NCI-H345 treated with DMSO at 0.1 percent for 48 hours (cell line): ENCODE measurements around the gene CDCA3.

Experiments
- DNase-seq: peaks from one replicate; lab custom pipeline; 2025; ENCODE audit not compliant: unreplicated experiment; lab: John Stamatoyannopoulos, UW

CDCA3 gene

DNA sequence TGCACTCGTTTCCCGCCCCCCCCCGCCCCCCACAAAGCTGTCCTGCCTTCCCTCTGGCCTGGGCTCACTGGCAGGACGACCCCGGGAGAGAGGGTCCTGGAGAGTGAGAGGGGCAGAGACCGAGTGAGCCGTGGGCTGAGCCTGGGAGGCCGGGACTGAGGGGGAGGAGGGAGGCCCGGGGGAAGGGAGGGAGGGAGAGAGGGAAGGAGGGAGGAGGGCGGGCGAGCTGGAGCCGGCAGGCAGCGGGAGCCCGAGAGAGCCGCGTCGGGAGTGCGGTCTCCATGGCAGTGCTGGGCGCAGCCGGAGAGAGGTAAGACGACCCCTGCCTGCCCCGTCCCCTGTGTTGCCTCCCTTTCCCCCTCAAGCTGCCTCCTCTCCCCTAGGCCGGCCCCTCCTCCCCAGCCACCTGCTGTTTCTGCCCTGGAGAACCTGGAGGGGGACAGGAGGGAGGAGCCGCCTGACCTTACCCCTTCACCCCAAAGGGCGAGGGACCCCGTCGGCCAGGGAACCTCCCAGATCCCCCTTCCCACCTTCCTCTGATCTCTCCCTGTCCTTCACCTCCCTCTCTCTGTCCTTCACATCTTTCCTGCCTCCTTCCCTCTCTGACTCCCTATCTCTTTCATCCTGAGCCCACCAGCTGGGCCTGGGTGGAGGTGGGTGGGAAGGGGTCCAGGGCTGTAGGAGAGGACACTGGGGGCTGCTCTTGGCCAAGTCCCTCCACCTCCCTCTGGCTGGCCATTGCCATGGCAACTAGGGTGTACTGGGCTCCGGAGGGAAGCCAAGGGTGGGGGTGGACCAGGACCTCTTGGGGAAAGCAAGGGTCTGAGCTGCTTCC is 29.3 kb downstream of the CDCA3 start, which contains the start of gene GPR162:
TSS of gene GPR162 (plus strand) at position 231 of the 835 bp plus-strand sequence. CDS start 2,078 bp downstream, outside the sequence.
- peak; percentile 24 for DNase-seq

DNA sequence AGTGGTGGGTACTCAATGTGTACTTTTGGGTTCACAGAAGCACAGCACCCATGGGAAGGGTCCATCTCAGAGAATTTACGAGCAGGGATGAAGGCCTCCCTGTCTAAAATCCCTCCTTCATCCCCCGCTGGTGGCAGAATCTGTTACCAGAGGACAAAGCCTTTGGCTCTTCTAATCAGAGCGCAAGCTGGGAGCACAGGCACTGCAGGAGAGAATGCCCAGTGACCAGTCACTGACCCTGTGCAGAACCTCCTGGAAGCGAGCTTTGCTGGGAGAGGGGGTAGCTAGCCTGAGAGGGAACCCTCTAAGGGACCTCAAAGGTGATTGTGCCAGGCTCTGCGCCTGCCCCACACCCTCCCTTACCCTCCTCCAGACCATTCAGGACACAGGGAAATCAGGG is 30.9 kb downstream of the CDCA3 start:
- no peak for DNase-seq

DNA sequence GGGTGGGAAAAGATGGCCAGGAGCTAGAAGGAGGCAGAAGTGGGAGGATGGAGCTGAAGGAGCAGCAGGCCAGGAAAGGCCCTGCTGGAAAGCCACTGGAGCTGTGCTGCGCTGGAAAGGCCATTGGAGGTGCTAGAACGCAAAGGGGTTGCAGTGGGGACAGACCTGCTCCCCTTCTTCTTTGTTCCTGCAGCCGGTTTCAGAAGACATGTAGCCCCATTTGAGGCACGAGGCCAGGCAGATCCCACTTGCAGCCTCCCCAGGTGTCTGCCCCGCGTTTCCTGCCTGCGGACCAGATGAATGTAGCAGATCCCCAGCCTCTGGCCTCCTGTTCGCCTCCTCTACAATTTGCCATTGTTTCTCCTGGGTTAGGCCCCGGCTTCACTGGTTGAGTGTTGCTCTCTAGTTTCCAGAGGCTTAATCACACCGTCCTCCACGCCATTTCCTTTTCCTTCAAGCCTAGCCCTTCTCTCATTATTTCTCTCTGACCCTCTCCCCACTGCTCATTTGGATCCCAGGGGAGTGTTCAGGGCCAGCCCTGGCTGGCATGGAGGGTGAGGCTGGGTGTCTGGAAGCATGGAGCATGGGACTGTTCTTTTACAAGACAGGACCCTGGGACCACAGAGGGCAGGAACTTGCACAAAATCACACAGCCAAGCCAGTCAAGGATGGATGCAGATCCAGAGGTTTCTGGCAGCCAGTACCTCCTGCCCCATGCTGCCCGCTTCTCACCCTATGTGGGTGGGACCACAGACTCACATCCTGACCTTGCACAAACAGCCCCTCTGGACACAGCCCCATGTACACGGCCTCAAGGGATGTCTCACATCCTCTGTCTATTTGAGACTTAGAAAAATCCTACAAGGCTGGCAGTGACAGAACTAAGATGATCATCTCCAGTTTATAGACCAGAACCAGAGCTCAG is 31.7 kb downstream of the CDCA3 start:
- no peak for DNase-seq

DNA sequence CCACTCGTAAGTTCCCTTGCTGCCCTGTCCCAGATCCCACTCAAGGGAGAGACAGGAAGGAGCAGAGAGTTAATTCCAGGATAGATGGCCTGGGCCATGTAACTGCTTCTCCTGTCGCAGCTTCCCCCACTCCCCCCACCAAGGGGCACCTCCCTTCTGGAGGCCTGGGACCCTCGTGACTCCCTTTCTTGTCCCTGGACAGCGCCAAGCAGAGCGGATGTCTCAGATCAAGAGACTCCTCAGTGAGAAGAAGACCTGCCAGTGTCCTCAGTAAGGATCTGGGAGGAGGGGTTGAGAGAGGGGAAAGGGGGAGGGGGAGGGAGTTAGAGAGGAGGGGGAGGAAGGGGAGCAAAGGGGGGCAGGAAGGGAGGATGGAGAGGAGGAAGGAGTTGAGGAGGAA is 32.4 kb downstream of the CDCA3 start:
- no peak for DNase-seq

DNA sequence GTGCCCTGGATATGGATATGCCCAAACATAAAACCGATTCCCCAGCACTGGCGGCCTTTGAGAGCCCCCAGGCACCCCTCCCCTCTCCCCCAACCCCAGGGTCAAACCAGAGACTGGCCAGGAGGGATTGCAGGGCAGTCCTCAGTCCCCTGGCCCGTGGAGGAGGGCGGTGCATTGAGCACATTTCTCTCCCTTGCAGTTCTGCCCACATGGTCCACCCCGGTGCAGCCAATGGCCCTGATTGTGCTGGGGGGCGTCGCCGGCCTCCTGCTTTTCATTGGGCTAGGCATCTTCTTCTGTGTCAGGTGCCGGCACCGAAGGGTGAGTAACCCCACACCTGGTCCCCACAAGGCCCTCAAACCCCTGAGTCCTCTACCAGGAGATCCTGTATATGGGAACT is 32.9 kb downstream of the CDCA3 start:
- DNase-seq: no peak

DNA sequence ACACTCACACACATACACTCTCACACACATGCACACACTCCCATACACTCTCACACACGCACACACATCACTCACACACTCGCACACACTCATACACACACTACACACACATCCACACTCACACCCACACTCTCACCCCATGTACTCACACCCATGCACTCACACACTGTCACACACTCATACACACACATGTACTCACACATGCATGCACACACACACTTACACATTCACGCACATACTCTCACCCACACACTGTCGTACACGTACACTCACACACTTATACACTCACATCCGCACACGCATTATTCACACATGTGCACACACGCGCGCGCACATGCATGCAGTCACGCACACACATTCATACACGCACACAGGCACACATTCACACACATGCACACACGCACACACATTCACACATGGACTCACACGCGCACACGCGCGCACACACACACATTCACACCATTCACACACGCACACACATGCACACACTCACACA is 33.4 kb downstream of the CDCA3 start:
- DNase-seq: no peak

DNA sequence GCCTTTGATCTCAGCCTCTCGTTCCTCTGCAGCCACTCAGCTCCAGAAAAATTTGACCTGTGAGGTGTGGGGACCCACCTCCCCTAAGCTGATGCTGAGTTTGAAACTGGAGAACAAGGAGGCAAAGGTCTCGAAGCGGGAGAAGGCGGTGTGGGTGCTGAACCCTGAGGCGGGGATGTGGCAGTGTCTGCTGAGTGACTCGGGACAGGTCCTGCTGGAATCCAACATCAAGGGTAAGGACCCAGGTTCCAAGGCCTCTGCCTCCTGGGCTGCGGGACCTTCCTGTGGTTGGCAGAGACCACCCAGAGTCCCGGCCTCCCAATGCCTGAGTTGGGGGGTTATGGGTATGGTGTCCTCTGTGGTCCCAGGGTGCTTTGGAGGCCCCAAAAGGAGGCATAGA is 34.0 kb downstream of the CDCA3 start:
- no peak for DNase-seq

DNA sequence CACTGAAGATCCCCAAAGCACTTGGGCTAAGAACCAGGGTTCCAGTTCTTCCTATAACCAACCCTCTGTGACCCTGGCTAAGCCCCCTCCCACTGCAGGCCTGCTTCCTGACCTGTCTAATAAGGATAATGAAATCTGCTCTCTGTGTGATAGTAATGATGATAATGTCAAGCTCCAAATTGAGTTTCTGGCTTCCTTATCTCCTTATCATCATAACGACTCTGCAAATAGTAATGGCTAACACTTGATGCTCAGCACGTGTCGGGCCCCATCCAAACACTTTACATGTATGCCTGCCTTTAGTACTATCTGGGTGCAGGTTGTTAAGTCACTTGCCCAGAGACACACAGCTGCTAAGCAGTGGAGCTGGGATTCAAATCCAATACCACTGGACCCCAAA is 34.5 kb downstream of the CDCA3 start:
- no peak for DNase-seq

DNA sequence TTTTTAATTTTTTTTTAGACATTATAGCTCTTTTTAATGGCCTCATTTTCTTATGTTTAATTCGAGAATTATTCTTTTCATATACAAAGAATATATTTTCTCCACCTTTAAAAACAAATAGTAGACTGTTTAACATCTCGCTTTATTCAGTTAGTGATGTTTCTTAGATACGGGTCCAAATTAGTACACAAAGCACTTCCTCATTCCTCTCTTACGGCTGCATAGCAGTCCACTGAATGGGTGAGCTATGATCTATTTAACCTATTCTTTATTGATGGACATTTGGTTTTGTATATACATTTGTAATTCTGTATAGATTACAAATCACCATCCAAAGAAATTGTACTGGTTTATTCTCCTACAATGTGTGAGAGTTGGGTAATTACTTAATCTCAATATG is 37.7 kb downstream of the CDCA3 start:
- DNase-seq: no peak

DNA sequence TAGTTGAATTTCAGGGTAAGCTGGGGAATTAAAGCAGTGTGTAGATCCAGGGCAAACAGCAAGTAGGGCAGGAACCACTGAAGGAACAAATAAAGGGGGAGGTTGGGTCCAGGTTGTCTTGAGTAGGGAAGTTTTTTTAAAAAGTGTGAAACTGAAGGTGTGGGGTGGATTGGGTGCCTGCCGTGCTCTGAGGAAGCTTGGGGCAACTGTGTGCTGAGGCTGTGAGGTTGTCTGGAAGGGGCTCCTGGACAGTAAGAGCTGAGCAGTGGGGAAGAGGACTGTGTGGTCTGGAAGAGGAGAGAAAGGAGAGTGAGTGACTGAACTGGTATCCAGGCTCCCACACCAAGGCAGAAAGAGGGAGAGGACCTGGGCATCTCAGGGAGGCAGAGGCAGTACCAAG is 40.3 kb downstream of the CDCA3 start:
- no peak for DNase-seq

DNA sequence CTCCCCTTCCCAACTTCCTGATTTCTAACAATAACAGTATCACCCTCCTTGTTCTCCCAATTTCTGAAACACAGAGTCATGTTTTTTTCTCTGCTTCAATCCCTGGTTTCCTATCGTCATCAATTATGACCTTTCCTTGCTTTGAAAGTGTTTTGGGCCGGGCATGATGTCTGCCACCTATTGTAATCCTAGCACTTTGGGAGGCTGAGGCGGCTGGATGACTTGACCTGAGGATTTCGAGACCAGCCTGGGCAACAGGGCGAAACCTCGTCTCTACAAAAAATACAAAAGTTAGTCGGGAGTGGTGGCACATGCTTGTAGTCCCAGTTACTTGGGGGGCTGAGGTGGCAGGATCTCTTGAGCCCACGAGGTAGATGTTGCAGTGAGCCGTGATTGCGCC is 42.0 kb downstream of the CDCA3 start:
- no peak for DNase-seq

DNA sequence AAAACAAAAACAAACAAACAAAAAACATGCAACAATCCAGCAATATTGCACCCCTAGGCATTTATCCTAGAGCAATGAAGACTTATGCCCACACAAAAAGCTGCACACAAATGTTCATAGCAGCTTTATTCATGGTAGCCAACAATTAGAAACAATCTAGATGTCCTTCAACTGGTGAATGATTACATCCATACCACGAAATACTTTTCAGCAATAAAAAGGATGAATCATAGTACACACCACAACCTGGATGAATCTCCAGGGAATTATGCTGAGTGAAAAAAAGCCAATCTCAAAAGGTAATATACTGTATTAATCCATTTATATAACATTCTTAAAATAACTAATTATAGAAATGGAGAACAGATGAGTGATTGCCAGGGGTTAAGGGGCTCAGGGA is 43.9 kb downstream of the CDCA3 start:
- no peak for DNase-seq

DNA sequence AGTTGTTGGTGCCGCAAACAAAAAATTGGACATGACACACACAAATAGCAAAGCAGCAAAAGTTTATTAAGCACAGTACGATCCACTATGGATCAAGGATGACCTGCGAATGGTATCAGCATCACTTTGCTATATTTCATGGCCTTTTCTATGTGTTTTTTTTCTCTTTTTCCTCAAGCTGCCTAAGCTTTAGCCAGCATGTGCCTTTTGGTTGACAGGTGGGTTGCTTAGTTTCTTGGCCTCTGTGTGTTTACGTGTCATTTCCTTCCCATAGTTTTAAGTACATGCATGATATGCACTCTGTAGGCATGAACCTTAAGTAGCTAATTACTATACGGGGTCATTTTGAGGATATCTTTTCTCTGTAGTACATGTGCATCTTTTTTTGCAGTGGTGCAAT is 51.9 kb downstream of the CDCA3 start:
- DNase-seq: no peak
